Heart left ventricle (tissue), 16 donors: Measurements from ENCODE around the gene CASP7. TPM values are rescaled to one million over a fixed set of nuclear protein-coding genes. Genes with fewer than 3 reads are reported as not detected.

Experiments
- ATAC-seq, 4 donors: fragments of 200-7000 bp; cut with Tn5 transposase; one replicate each; pipeline ENCODE4 v1.9.1; 2020 to 2022; ENCODE audit warnings: moderate library complexity in 4 of 4, mild to moderate bottlenecking in 3 of 4, moderate number of reproducible peaks in 1 of 4
- DNase-seq, 5 donors: peaks; one replicate each; pipeline ENCODE4 v3.0.0-alpha.2; 2020
- H3K27ac ChIP-seq, 12 donors: fragments of 200-600 bp; sonication (generic) in 4 of 12; one replicate each; pipeline versions ENCODE4 v1.5.0 to v1.8.0; 2016 to 2022; ENCODE audit warnings: mild to moderate bottlenecking in 2 of 12
- H3K27me3 ChIP-seq, 9 donors: fragments of 200-600 bp; sonication (generic) in 2 of 9; one replicate each; pipeline versions ENCODE4 v1.5.1 to v1.8.0; 2016 to 2022; ENCODE audit warnings: mild to moderate bottlenecking in 3 of 9
- H3K36me3 ChIP-seq, 9 donors: fragments of 200-600 bp; sonication (generic) in 2 of 9; one replicate each; pipeline versions ENCODE4 v1.5.0 to v1.8.0; 2018 to 2022; ENCODE audit warnings: mild to moderate bottlenecking in 2 of 9
- H3K4me1 ChIP-seq, 12 donors: fragments of 200-600 bp; sonication (generic) in 4 of 12; one replicate each; pipeline versions ENCODE4 v1.5.0 to v1.8.0; 2016 to 2022; ENCODE audit warnings: mild to moderate bottlenecking in 3 of 12
- H3K4me3 ChIP-seq, 12 donors: fragments of 200-600 bp; sonication (generic) in 4 of 12; one replicate each; pipeline versions ENCODE4 v1.5.0 to v1.8.0; 2017 to 2022; ENCODE audit warnings: mild to moderate bottlenecking in 9 of 12, moderate library complexity in 4 of 12
- H3K9me3 ChIP-seq, 12 donors: fragments of 200-600 bp; sonication (generic) in 4 of 12; one replicate each; pipeline versions ENCODE4 v1.5.0 to v1.8.0; 2016 to 2022; ENCODE audit warnings: mild to moderate bottlenecking in 1 of 12
- POLR2A ChIP-seq, 2 donors: fragments of 450-650 bp; IDR thresholded peaks; one replicate each; pipeline ENCODE4 v1.6.1; 2017; ENCODE audit warnings: antibody characterized with exemption in 2 of 2, mild to moderate bottlenecking in 2 of 2, moderate library complexity in 2 of 2
- WGBS, 4 donors: extraction: QIAGEN DNeasy Blood & Tissue Kit in 2 of 4; methylation state at CpG; one replicate each; pipeline versions ENCODE4 v1.1.5 to v1.1.7; 2013 to 2018; 5-methylcytosine and 5-hydroxymethylcytosine counted together
- intact Hi-C, 10 donors: fragments of 100-400 bp; cut with DNase I; formaldehyde crosslinking; loops; one replicate each; pipeline versions ENCODE4 v1.11.1 to v1.14.2; 2022
- polyA plus RNA-seq, 2 donors: library from polyadenylated mRNA; stranded (reverse); fragments of 200-250 nt; gene quantifications; one replicate each; pipeline ENCODE4 v1.2.3, GENCODE V29; 2013
- total RNA-seq, 9 donors: library from RNA; depleted of rRNA in 2 of 9; stranded (reverse); fragments of >200 nt in 2 of 9; fragmentation: NEBNext Ultra II Directional in 3 of 9; extraction: Animal tissue kit (Norgen Biotek cat#: 25700) in 3 of 9; gene quantifications; one replicate each; pipeline versions ENCODE4 v1.1.0 to v1.2.4, GENCODE V29; 2016 to 2023
- TF ChIP-seq, protein P1 (sequence below), 12 donors: fragments of 200-600 bp; sonication (generic) in 4 of 12; IDR thresholded peaks; one replicate each; pipeline versions ENCODE4 v1.5.0 to v1.8.0; 2018 to 2022; ENCODE audit warnings: antibody characterized with exemption in 12 of 12, mild to moderate bottlenecking in 5 of 12
- donor health status: ischemic (EF 13 %, LVEDD 7.1; RV severe dilation, severe dysfunction).
- donor health status: healthy with polysubstance abuse.
- donor health status: DM: no; HTN: yes; CAD: no.
- donor health status: DM: no; HTN: no; CAD: no.
- donor health status: ischemic (EF 25% LVEDD 6.9; RV normal size, moderate dysfunction).
- donor health status: ischemic (EF 25% LVEDD 5.7; RV mildly dilated, moderate dysfunction).
- donor health status: healthy.
- donor health status: DM: yes; HTN: yes; CAD: no.
- donor health status: ischemic (EF 35%, LVEDD 5.7; RV mildly dilated, moderate dysfunction).
- donor health status: nonischemic (EF 11% LVEDD 7.7; RV severe dilation, severe dysfunction).
- donor health status: DM: yes; HTN: yes; CAD: no.
- donor health status: PGD.
- donor health status: ischemic (EF 29% LVEDD 5.4; RV normal size, mild dysfunction).
- donor health status: nonischemic (EF 23%, LVEDD 6.1; RV moderate dilation, normal function).

CASP7 gene
- total and polyA plus RNA-seq, 11 donors: 4.8 to 32.7 (median 10.4) TPM

DNA sequence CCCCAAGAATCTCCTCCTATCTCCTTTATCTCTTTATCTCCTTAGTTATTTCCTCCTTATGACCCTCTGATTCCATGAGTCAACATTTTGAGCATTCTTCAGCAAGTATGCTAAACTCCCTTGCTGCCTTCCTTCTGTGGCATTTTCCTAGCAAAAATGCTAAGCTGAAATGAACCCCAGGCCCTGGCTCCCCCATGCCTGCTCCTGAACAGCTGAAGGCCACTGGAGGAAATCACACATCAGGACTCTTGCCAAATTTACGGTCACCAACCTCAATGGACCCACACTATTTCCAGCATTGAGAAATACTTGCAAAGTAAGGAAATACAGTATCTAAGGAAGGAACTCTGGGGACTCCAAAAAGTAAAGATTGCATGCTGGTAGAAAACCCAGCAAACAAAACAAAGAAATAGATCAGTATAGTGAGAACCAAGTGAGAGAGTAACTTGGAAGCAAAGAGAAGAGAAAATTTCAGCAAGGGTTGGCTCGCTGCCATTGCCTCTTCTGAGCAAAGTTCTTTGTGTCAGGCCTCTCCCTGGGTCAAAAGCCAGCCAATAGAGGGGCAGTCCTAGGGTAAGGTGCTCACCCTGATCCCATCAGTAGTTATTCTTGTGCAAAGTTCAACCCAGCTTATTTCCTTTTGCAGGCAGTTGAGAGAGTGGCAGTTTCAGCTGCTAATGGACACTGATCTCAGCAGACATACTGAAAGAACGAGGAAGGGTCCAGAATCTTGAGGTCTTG, 66.7 kb downstream of the CASP7 start:
- no peak for DNase-seq
- H3K27ac ChIP-seq: no peak overlapping the region
- WGBS, 4 donors: 60 to 77% (median 71%) methylated on average over 3 of the region's 3 CpGs
- no peaks in the 10 kb centered on the region for H3K36me3 ChIP-seq
- H3K27me3 ChIP-seq: peaks cover 0 to 8% (median 0%) of the 10 kb centered on the region in 9 donors
- no peak overlapping the region for H3K4me3 ChIP-seq
- no peak for ATAC-seq
- no peak for TF ChIP-seq POLR2A (IDR thresholded peaks at IDR 0.05)
- TF ChIP-seq, protein P1, sequence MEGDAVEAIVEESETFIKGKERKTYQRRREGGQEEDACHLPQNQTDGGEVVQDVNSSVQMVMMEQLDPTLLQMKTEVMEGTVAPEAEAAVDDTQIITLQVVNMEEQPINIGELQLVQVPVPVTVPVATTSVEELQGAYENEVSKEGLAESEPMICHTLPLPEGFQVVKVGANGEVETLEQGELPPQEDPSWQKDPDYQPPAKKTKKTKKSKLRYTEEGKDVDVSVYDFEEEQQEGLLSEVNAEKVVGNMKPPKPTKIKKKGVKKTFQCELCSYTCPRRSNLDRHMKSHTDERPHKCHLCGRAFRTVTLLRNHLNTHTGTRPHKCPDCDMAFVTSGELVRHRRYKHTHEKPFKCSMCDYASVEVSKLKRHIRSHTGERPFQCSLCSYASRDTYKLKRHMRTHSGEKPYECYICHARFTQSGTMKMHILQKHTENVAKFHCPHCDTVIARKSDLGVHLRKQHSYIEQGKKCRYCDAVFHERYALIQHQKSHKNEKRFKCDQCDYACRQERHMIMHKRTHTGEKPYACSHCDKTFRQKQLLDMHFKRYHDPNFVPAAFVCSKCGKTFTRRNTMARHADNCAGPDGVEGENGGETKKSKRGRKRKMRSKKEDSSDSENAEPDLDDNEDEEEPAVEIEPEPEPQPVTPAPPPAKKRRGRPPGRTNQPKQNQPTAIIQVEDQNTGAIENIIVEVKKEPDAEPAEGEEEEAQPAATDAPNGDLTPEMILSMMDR (IDR thresholded peaks at IDR 0.05): no peak
- H3K9me3 ChIP-seq: no peaks in the 10 kb centered on the region
- H3K4me1 ChIP-seq: no peaks in the 10 kb centered on the region
- intact Hi-C loops: no loop called here

DNA sequence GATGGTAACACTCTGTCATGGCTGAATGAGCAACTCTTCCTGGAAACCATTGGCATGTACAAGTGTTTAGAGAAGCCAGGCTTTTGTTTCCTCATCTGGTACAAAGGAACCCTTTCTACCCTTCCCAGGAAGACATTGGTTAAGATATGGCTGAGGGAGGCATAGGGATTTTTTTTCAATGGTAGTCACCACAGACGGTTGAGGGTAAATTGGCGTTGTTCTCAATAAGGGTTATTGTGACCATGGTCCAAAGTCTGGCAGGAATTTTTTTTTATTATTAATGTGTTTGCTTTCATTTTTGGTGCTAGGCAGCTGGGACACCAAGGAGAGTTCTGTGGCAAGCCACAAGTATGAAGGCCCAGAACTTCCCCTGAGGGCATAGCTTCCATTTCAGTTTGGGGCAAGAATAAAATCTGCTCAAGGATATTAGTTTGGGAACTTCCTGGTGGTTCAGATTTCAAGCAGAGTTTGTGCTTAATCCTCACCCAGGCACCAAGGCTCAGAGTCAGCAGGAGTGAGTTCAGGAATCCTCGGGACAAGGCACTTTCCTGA, 71.5 kb downstream of the CASP7 start, which contains the start of gene PLEKHS1:
Gene PLEKHS1, plus strand, starts transcription at position 502 of the 552 bp plus-strand sequence. CDS start 3,596 bp downstream, outside the sequence.
- H3K9me3 ChIP-seq: no peaks in the 10 kb centered on the region
- no peak within 1 kb of the TSS for H3K4me3 ChIP-seq
- TF ChIP-seq, protein P1 (IDR thresholded peaks at IDR 0.05): no peak
- no peak for TF ChIP-seq POLR2A (IDR thresholded peaks at IDR 0.05)
- peaks cover 0 to 13% (median 0%) of the 10 kb centered on the region in 9 donors for H3K27me3 ChIP-seq
- ATAC-seq: no peak
- 84 to 95% (median 92%) methylated on average over 3 of the region's 3 CpGs for WGBS, 4 donors
- intact Hi-C loops: no loop called here
- no peak within 1 kb of the TSS for H3K27ac ChIP-seq
- no peaks in the 10 kb centered on the region for H3K36me3 ChIP-seq
- no peak for DNase-seq
- no peaks in the 10 kb centered on the region for H3K4me1 ChIP-seq

DNA sequence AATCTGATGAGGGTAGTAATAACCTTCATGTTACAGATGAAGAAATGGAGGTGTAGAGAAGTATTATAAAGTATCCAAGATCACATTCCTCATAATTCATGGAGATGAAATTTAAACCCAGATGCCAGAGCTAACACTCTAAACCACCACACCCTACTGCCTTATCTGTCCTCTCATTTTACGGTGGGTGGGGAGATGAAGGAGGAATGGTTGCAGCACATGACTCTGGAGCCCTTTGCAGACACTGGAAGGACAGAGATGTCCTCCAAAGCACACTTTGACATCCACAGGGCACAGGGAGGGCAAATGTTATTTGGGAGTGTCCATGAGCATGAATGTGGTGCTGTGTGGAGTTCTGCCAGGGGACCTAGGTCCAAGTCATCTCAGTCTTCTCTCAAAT, 72.8 kb downstream of the CASP7 start:
- ATAC-seq: no peak
- no peak for TF ChIP-seq POLR2A (IDR thresholded peaks at IDR 0.05)
- TF ChIP-seq, protein P1 (IDR thresholded peaks at IDR 0.05): no peak
- Histone ChIP-seq H3K4me3 (no peak overlapping the region), H3K36me3 (no peaks in the 10 kb centered on the region), H3K27me3 (peaks cover 0 to 13% (median 0%) of the 10 kb centered on the region in 9 donors), H3K9me3 (no peaks in the 10 kb centered on the region), H3K4me1 (no peaks in the 10 kb centered on the region), H3K27ac (no peak overlapping the region)
- WGBS, 4 donors: 30 to 67% (median 45%) methylated on average over 1 of the region's 1 CpG
- DNase-seq: no peak
- intact Hi-C loops: no loop called here

DNA sequence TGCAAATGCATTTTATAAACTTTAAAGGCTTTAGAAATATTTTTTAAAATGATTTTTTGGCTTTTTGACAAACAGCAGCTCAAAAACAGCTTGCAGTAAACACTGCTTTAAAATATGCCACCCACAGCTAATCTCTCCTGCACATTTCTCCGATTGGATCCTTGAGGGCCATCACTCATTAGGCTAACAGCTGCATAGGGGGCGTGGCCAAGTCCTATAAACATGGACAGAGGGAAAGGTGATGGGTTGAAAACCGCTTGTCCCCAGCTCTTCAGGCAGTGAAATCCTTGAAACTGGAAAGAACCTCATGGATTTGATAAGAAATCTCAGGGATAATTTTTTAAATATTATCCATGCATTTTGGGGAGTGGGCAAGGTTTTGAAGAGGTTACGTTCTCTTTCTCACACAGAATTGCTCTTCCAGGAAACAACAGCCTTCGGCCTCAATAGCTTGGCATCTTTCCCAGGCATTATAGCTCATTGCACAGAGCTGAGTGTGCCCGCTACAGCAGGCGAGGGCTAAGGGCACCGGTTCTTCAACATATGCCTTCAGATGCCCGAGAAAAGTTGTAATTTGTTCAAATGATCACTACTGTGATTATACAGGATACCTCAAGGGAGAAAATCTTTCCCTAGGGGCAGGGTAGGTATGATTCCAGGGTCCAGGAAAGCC, 73.4 kb downstream of the CASP7 start:
- intact Hi-C loops: no loop called here
- Histone ChIP-seq H3K9me3 (no peaks in the 10 kb centered on the region), H3K4me3 (no peak overlapping the region), H3K27ac (no peak overlapping the region), H3K36me3 (no peaks in the 10 kb centered on the region), H3K4me1 (no peaks in the 10 kb centered on the region), H3K27me3 (peaks cover 0 to 13% (median 0%) of the 10 kb centered on the region in 9 donors)
- DNase-seq (no peak), ATAC-seq (no peak)
- 47 to 65% (median 62%) methylated on average over 9 of the region's 9 CpGs for WGBS, 4 donors
- TF ChIP-seq, protein P1 (IDR thresholded peaks at IDR 0.05): no peak
- TF ChIP-seq POLR2A (IDR thresholded peaks at IDR 0.05): no peak
